Hepatocyte (in vitro differentiated cells): Measurements from ENCODE around the gene CEP95. TPM values are rescaled to one million over a fixed set of nuclear protein-coding genes. Genes with fewer than 3 reads are reported as not detected.

Experiments
- DNase-seq: peaks from one replicate; pipeline ENCODE4 v3.0.0-alpha.2; 2016; ENCODE audit warnings: low spot score
- H2AFZ ChIP-seq: fragments of 200-600 bp; sonication (generic); 2 replicates; pipeline ENCODE4 v1.6.0; 2016; ENCODE audit warnings: antibody characterized with exemption, mild to moderate bottlenecking
- H3K27ac ChIP-seq: fragments of 200-600 bp; sonication (generic); 2 replicates; pipeline ENCODE4 v1.5.1; 2016; ENCODE audit warnings: mild to moderate bottlenecking
- H3K27me3 ChIP-seq: fragments of 200-600 bp; sonication (generic); 2 replicates; pipeline ENCODE4 v1.6.1; 2016
- H3K36me3 ChIP-seq: fragments of 200-600 bp; sonication (generic); replicated peaks from 2 replicates; pipeline ENCODE4 v1.5.1; 2016; ENCODE audit warnings: low read depth; ENCODE audit not compliant: insufficient read depth
- H3K4me1 ChIP-seq: fragments of 200-600 bp; sonication (generic); 2 replicates; pipeline ENCODE4 v1.5.1; 2016; ENCODE audit warnings: mild to moderate bottlenecking, moderate library complexity; ENCODE audit not compliant: insufficient read depth
- H3K4me2 ChIP-seq: fragments of 200-600 bp; sonication (generic); 2 replicates; pipeline ENCODE4 v1.6.0; 2016
- H3K4me3 ChIP-seq: fragments of 200-600 bp; sonication (generic); 2 replicates; pipeline ENCODE4 v1.5.1; 2016; ENCODE audit warnings: mild to moderate bottlenecking
- H3K79me2 ChIP-seq: fragments of 200-600 bp; sonication (generic); 2 replicates; pipeline ENCODE4 v1.6.0; 2017; ENCODE audit warnings: mild to moderate bottlenecking
- H3K9me2 ChIP-seq: fragments of 200-600 bp; sonication (generic); replicated peaks from 2 replicates; pipeline ENCODE4 v1.6.0; 2017; ENCODE audit warnings: mild to moderate bottlenecking; ENCODE audit not compliant: insufficient read depth
- H3K9me3 ChIP-seq: fragments of 200-600 bp; sonication (generic); 2 replicates; pipeline ENCODE4 v1.5.1; 2016; ENCODE audit warnings: low read depth, mild to moderate bottlenecking
- H4K20me1 ChIP-seq: fragments of 200-600 bp; sonication (generic); 2 replicates; pipeline ENCODE4 v1.6.0; 2016; ENCODE audit warnings: mild to moderate bottlenecking; ENCODE audit not compliant: insufficient read depth, poor library complexity, severe bottlenecking
- EZH2 ChIP-seq: fragments of 200-600 bp; sonication (generic); IDR thresholded peaks from 2 replicates; pipeline ENCODE4 v1.6.1; 2016; ENCODE audit warnings: antibody characterized with exemption, mild to moderate bottlenecking, borderline replicate concordance
- EZH2phosphoT487 ChIP-seq: fragments of 200-600 bp; sonication (generic); IDR thresholded peaks from one replicate; pipeline ENCODE4 v1.6.1; 2018; ENCODE audit warnings: antibody characterized with exemption, mild to moderate bottlenecking, low read depth, moderate library complexity; ENCODE audit not compliant: unreplicated experiment, severe bottlenecking
- WGBS: methylation state at CpG from one replicate; pipeline ENCODE4 v1.1.6; 2016; ENCODE audit warnings: low lambda C conversion rate; ENCODE audit errors: missing lambda C conversion rate; 5-methylcytosine and 5-hydroxymethylcytosine counted together
- polyA plus RNA-seq: library from polyadenylated mRNA; unstranded; fragments of >200 nt; fragmentation: Nextera tagmentation; extraction: Ambion mirVana; gene quantifications from 2 replicates; pipeline ENCODE4 v1.2.1, GENCODE V29; 2016
- total RNA-seq: library from RNA; depleted of rRNA; stranded (reverse); fragments of >200 nt; gene quantifications from 2 replicates; pipeline ENCODE4 v1.2.3, GENCODE V29; 2014
- TF ChIP-seq, protein P1 (sequence below): fragments of 200-600 bp; sonication (generic); IDR thresholded peaks from 2 replicates; pipeline ENCODE4 v1.5.1; 2016; ENCODE audit warnings: antibody characterized with exemption, mild to moderate bottlenecking; ENCODE audit not compliant: poor library complexity

The CEP95 gene
- total and polyA plus RNA-seq, 2 experiments from 2014 or later, result 25.8 to 42.8 TPM

DNA sequence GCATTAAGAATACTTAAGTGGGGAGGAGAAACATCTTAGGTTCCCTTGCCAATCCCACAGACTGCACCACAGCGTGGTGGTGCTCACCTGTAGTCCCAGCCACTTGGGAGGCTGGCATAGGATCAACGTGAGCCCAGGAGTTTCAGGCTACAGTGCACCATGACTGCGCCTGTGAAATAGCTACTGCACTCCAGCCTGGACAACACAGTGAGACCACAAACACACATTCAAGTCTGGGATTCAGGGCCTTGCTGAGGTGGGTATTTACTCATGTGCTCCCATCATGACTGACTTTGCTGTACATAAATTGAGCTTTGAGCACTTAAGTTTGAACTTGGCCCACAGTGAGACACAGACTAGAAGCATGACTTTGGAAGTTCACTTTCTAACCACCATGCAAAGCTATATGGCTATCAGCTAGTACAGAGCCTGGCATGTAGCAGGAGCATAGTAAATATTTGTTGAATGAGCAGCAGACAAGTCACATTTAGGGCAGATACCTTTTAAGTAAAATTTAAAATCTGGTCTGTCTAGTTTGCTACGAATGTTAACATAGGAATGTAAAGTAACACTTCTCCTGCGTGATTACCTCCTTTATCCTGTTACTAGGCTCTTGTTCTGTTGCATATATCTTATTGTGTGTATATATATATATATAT is 33.5 kb downstream of the CEP95 start:
- no peaks in the 10 kb centered on the region for H3K9me2 ChIP-seq
- H3K4me1 ChIP-seq, result no peaks in the 10 kb centered on the region
- 89% methylated on average over 5 of the region's 5 CpGs for WGBS
- H3K4me2 ChIP-seq, result no peak overlapping the region
- H3K9me3 ChIP-seq, result no peaks in the 10 kb centered on the region
- H3K27ac ChIP-seq, result no peak overlapping the region
- no peaks in the 10 kb centered on the region for H3K36me3 ChIP-seq
- no peaks in the 10 kb centered on the region for H3K27me3 ChIP-seq
- no peaks in the 10 kb centered on the region for H3K79me2 ChIP-seq
- no peak overlapping the region for H2AFZ ChIP-seq
- no peak for TF ChIP-seq EZH2
- TF ChIP-seq, protein P1, sequence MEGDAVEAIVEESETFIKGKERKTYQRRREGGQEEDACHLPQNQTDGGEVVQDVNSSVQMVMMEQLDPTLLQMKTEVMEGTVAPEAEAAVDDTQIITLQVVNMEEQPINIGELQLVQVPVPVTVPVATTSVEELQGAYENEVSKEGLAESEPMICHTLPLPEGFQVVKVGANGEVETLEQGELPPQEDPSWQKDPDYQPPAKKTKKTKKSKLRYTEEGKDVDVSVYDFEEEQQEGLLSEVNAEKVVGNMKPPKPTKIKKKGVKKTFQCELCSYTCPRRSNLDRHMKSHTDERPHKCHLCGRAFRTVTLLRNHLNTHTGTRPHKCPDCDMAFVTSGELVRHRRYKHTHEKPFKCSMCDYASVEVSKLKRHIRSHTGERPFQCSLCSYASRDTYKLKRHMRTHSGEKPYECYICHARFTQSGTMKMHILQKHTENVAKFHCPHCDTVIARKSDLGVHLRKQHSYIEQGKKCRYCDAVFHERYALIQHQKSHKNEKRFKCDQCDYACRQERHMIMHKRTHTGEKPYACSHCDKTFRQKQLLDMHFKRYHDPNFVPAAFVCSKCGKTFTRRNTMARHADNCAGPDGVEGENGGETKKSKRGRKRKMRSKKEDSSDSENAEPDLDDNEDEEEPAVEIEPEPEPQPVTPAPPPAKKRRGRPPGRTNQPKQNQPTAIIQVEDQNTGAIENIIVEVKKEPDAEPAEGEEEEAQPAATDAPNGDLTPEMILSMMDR, result no peak
- H3K4me3 ChIP-seq, result no peak overlapping the region
- DNase-seq, result no peak
- no peaks in the 10 kb centered on the region for H4K20me1 ChIP-seq

DNA sequence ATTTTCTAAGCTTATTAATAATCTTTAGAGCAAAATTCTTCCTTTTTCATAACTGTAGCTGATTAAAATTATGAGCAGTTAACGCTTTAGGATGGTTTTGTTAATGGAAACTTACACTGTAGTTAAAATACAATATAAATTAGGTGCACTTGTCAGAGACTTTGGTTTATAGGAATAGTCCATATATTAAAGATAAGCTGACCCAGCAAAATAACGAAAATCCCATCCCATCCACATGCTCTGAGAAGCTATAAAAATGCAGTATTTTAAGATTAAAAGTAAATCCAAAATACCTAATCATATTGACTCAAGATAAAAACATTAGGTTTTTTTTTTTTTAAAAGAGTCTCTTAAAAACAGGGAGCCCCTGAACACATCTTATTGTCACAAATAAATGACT is 38.0 kb downstream of the CEP95 start:
- no peaks in the 10 kb centered on the region for H3K9me2 ChIP-seq
- WGBS, result 98% methylated on average over 2 of the region's 2 CpGs
- no peaks in the 10 kb centered on the region for H4K20me1 ChIP-seq
- DNase-seq, result no peak
- no peaks in the 10 kb centered on the region for H3K36me3 ChIP-seq
- H3K27ac ChIP-seq, result no peak overlapping the region
- no peak overlapping the region for H2AFZ ChIP-seq
- TF ChIP-seq, protein P1, result no peak
- TF ChIP-seq EZH2phosphoT487 (no peak), EZH2 (no peak)
- H3K4me2 ChIP-seq, result no peak overlapping the region
- H3K4me3 ChIP-seq, result no peak overlapping the region
- no peaks in the 10 kb centered on the region for H3K4me1 ChIP-seq
- no peaks in the 10 kb centered on the region for H3K79me2 ChIP-seq
- H3K27me3 ChIP-seq, result no peaks in the 10 kb centered on the region
- no peaks in the 10 kb centered on the region for H3K9me3 ChIP-seq

- H3K36me3 ChIP-seq, result no peaks in the 10 kb centered on the region
- 95% methylated on average over 7 of the region's 7 CpGs for whole genome bisulfite sequencing
- H3K4me2 ChIP-seq, result no peak overlapping the region
- no peak overlapping the region for H2AFZ ChIP-seq
- H3K27ac ChIP-seq, result no peak overlapping the region
- DNase-seq, result no peak
- H3K9me2 ChIP-seq, result no peaks in the 10 kb centered on the region
- H4K20me1 ChIP-seq, result no peaks in the 10 kb centered on the region
- H3K9me3 ChIP-seq, result no peaks in the 10 kb centered on the region
- H3K79me2 ChIP-seq, result no peaks in the 10 kb centered on the region
- H3K4me3 ChIP-seq, result no peak overlapping the region
- H3K27me3 ChIP-seq, result no peaks in the 10 kb centered on the region
- TF ChIP-seq EZH2, result no peak
- TF ChIP-seq, protein P1, result no peak
- no peak for TF ChIP-seq EZH2phosphoT487
- no peaks in the 10 kb centered on the region for H3K4me1 ChIP-seq
These were observed 39.9 kb downstream of the CEP95 start for GRCh38 chr17:64546716-64547115.

DNA sequence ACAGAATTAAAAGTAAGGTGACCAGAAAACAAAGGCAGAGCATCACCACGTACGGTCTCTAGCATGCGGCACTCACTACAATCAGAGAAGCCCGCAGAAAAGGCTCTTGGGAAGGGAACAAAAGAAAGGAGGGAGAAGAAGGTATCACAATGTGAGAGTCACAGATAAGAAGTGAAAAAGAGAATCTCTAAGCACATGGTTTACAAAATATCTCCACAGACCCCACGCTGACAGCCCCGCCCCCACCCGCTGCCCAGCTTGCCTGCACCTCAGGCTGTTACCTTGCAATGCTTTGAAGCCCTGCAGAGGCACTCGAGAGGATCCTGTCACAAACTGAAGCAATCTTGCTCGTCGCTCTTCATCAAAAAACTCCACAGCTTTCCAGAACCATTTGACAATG is 40.5 kb downstream of the CEP95 start:
- no peak for TF ChIP-seq EZH2phosphoT487
- TF ChIP-seq, protein P1, result no peak
- TF ChIP-seq EZH2, result no peak
- Histone ChIP-seq H3K4me3 (no peak overlapping the region), H3K4me2 (no peak overlapping the region), H3K9me3 (no peaks in the 10 kb centered on the region), H2AFZ (no peak overlapping the region), H4K20me1 (no peaks in the 10 kb centered on the region), H3K36me3 (no peaks in the 10 kb centered on the region), H3K79me2 (no peaks in the 10 kb centered on the region), H3K27me3 (no peaks in the 10 kb centered on the region), H3K4me1 (no peaks in the 10 kb centered on the region), H3K27ac (no peak overlapping the region), H3K9me2 (no peaks in the 10 kb centered on the region)
- no peak for DNase-seq
- 77% methylated on average over 10 of the region's 10 CpGs for WGBS
